Measurements from ENCODE around the gene COPS7B.
"Not testable (repeated sequence)": the region's sequence is repeated elsewhere in the genome, so short reads cannot be mapped to it uniquely, and the experiment has no call there.

The COPS7B gene

GRCh38 chr2:231786177-231786916 is at the start of gene COPS7B:
Gene COPS7B (plus strand): TSS chr2:231786445. CDS start chr2:231788571, 2,126 bp downstream.
- peak; percentile 76 for DNase-seq

DNA sequence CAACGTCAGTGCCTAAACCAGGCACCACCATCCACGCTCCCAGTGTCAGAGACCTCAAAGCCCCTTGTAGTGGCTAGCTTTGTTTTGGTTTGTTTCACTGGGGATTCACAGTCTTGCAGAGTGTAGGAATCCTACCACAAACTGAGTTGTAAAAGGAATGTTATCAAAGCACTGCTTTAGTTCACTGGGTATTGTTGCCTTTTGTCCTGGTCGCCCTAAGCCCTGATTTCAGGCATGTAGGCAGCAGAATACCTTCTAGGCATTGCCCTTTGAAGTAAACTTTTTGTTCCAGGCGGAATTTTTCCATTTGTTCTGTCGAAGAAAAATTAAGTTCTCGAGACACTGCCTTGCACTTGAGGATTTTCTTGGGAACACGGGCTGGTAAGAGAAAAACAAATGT is 48.5 kb upstream of the COPS7B start:
- no peak for DNase-seq

DNA sequence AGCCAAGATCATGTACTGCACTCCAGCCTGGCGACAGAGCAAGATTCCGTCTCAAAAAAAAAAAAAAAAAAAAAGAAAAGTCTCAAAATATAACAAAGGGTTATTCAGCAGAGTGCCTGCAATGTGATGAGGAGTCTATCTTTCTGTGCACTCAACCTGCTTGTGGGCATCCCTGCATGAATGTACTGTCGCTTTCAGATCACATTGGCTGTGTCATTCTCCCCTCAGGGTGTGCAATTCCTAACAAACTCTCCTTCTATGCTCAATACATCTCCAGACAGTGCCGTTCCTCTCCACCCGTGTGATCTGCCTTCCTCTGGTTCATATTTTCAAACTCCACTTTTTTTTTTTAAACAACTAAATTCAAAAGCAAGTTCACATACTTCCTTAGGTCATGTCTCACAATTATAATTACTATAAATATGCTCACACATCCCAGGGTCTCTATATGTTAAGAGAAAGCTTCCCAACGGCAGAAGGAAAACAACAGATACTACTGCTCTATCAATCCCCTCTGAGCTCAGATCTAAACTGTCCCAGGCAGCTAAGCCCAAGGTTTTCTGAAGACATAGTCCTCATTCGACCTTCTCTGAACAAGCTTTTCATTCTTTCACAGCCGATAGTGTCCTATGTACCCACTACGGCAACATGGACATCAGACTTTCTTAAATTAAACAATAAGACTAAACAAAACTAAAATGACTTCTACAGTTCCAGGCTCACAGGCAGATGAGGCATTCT is 42.7 kb upstream of the COPS7B start:
- DNase-seq: no peak

DNA sequence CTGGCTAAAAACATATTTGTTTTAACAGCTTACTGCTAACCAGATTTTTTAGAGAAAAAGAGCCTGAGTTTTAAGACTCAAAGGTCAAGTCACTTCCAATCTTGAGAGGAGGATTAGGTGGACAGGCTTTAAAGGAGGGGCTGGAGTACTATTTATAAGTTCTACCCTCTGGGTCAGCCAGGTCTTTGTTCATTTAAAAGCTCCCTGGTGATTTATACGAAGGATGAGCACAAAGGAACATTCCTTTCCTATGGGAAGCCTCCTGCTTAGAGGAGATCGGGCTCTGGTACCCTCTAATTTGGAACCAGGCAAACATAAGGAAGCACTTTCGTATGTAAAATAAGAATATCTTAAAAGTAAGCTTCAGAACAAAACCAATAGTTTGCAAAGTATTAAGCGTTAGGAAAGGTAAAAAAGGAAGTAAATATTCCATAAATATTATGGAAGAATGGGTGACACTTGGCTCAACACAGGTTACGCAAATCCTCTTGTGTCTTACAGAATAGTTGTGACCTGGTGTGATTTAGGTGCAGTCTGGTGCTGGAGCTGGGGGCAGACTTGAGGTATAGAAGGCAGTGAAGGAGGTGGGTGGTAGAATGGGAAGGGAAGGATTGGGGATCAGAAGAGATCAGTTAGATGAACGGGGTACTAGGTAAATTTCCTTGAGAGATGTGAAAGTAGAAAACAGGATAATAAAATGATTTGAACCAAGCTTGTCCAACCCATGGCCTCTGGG is 40.8 kb upstream of the COPS7B start:
- no peak for DNase-seq

GRCh38 chr2:231748153-231748896 is 37.9 kb upstream of the COPS7B start:
- not testable (repeated sequence) for DNase-seq

- not testable (repeated sequence) for DNase-seq
Measured at GRCh38 chr2:231749016-231749415, 37.2 kb upstream of the COPS7B start.

- DNase-seq: no peak
Measured at GRCh38 chr2:231751042-231751815, 35.0 kb upstream of the COPS7B start.

GRCh38 chr2:231752061-231752460 is 34.2 kb upstream of the COPS7B start:
- no peak for DNase-seq

- DNase-seq: no peak
Measured at GRCh38 chr2:231761735-231762134, 24.5 kb upstream of the COPS7B start.

GRCh38 chr2:231764124-231764523 is 22.1 kb upstream of the COPS7B start:
- no peak for DNase-seq

GRCh38 chr2:231764760-231765159 is 21.5 kb upstream of the COPS7B start:
- no peak for DNase-seq

DNA sequence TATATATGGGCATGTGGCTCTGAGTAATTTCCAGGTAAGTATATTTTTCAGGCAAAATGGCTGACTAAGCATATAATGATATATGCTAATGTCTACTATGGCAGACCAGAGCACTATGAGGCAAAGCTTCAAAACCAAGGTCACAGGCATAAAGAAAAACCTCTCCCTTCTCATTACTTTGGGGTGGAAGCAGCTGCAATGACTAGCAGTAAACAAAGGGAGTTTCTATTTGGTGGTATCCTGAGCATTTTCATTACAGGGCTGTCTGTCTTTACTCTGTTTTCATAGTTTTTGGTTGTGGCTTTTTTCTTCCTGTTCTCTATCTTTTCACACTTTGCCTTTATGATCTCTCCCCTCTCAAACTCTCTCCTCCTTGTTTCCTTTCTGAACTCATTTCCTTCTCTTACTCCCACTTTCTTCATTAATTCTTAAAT is 20.7 kb upstream of the COPS7B start:
- no peak for DNase-seq

- DNase-seq: no peak
Measured at GRCh38 chr2:231769170-231770136, 16.8 kb upstream of the COPS7B start.

DNA sequence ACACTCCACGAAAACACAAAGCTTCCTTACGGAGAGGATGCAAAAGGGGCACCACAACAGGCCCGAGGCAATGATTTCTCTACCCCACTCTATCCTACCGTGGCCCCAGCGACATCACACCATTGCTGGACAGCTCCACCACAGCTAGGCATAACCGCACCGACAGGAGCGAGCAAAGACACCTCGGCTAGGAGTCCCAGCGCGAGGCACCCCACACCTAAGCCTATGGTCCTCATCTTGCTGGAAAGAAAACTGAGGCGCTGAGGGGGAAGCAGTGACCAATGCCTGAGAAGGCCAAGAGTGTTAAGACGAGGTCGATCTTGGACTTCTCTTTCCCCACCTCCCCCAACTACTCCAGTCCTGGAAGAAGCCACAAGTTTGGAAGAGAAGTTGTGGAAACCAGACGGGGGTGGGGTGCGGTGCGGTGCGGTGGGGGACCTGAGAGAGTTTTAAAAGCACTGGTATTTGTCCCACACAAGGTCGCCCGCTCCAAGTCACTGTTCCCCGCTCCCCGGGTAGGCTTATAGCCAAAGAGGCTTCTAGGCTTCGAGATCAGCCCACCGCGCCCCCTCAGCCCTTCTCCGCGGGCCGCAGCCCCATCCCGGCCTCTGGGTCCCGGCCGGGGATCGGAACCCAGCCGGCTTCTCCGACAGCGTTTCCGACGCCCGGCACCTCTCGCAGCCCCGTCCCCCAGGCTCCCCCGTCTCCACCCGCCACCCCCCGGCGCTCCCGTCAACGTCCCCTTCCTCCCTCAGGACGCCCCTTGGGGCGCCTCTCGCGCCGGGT is 5.9 kb upstream of the COPS7B start:
- no peak for DNase-seq

DNA sequence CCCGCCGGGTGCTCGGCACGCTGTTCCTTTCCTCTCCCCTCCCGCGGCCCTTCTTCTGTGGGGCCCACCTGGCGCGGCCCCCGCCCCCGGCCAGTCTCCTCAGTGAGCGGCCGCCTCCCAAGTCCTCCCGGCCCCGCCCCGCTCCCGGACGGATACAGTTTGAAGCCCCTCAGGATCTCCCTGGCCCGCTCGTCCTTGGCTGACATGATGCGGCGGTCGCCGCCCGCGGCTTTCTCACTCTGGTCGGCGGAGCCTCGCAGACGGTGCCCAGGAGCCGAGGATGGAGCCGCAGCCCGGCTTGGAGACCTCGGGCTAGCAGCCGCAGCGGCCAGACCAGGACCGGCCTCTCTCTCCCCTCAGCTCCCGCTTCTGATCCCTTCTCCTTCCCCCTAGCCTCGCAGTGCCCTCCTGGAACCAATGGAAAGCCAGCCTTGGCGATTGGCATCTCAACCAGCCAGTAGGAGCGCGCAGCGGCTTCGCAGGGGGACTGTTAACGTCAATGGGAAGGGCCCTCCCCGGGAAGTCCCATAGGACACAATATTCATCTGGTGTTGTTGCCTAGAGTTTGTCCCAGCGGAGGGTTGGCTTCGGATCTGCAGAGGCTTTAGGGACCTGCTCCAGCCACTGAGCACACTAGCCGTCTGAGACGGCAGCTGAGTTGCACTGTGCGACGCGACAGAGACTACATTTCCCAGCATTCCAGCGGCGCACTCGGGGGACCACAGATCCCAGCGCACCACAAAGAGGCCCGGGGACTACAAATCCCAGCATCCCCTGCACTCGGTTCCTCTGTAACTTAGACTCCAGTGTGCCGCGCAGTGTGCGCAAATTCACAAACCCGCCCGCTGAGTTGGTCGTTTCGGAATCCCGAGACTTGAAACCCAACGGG is 5.1 kb upstream of the COPS7B start, which contains the start of gene PDE6D:
TSS of gene PDE6D (minus strand) at position 374 of the 889 bp plus-strand sequence. CDS start at position 206, 168 bp downstream.
- DNase-seq: peak; percentile 97

DNA sequence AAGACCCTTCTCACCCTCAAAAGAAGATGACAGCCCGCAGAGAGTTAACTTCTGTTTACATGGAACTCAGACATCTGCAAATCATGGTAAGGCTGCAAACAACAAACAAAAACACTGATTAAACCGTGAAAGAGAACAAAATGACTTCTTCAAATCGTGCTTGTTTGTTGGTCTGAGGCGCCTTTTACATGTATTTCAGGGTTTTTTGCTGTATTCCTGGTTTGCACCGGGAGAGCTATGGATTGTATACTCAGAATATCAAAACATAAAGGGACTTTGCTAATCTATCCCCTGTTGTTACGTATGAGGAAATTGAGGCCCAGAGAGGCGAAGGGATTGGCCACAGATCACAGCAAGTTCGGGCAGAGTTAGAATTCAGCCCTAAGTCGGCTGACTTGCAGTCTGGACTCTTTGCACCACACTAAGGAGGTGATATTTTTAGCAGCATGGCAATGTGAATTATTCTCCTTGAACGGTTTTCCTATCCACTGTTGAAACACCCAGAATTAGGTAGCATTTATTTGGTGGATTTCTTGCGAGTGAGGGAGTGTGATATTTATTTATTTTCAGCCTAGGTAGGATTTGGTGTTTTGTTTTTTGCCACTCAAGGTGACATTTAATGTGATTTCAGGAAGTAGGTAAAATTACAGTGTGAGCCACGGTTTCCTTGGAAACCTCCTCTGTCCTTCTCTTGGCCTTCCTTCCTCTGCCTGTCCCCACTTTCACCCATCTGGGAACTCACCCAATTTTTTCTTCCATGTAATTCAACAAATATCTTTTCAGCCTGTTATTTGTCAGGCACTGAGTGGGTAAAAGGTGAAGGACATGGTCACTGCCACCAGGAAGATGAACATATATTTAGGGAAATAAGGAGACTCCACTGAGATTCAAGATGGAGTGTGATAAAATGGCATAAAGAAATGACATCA is 4.2 kb upstream of the COPS7B start:
- DNase-seq: peak; percentile 51

GRCh38 chr2:231785413-231785812 is 832 bp upstream of the COPS7B start:
- DNase-seq: no peak

DNA sequence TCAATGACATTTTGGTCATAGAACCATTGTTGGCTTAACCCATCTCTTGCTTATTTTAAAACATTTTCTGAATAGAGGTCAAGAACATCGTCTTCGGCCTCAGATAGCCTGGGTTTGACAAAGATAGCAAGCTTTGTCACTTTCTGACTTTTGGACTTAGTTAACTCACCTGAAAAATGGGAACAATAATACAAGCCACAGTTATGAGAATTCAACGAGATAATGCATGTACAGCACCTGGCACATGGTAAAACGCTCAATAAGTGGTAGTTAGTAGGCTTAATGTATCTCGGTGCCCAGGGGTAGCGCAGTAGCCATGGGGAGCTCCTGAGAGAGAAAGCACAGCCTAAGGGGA is 446 bp upstream of the COPS7B start:
- no peak for DNase-seq

Measured in HCEC 1CT (cell line).